WTC11 (cell line): Measurements from ENCODE around the gene RASA1.

Experiments
- CREM ChIP-seq: sonication (generic); formaldehyde crosslinking; IDR thresholded peaks from 2 replicates; pipeline ENCODE4 v1.8.1; 2022; ENCODE audit warnings: mild to moderate bottlenecking, missing genetic modification reagents, moderate library complexity
- NR2C2 ChIP-seq: sonication (generic); formaldehyde crosslinking; IDR thresholded peaks from 2 replicates; pipeline ENCODE4 v1.8.0; 2022; ENCODE audit warnings: mild to moderate bottlenecking, missing genetic modification reagents
- TCF7 ChIP-seq: sonication (generic); formaldehyde crosslinking; IDR thresholded peaks from 2 replicates; pipeline ENCODE4 v1.8.0; 2022; ENCODE audit warnings: mild to moderate bottlenecking, low read depth, missing genetic modification reagents, moderate library complexity
- TF ChIP-seq, protein P1 (sequence below): fragments of 200-600 bp; IDR thresholded peaks from 2 replicates; pipeline ENCODE4 v1.8.0; 2022; ENCODE audit warnings: antibody characterized with exemption
- TF ChIP-seq, protein P2 (sequence below): sonication (generic); formaldehyde crosslinking; IDR thresholded peaks from 2 replicates; pipeline ENCODE4 v1.8.0; 2023; ENCODE audit warnings: mild to moderate bottlenecking, missing genetic modification reagents

DNA sequence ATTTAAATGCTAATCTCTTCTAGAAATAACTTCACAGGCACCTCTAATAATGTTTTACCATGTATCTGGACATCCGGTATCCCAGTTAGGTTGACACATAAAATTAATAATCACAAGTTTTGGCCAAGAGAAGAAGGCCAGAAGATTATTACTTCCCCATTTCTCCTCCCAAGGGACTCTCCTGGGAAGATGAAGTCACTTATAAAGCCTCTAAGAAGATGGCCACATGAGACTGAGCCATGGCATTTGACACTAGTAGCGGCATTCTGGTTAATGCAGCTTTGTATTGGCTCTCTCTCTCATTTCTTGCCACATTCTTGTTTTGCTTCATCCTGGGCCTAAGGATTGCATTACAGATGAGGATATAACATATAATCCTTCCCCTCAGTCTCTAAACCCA lies 34.5 kb upstream of the RASA1 start:
- TF ChIP-seq NR2C2 (CRISPR knock-in tag) = no peak
- TF ChIP-seq, protein P1, sequence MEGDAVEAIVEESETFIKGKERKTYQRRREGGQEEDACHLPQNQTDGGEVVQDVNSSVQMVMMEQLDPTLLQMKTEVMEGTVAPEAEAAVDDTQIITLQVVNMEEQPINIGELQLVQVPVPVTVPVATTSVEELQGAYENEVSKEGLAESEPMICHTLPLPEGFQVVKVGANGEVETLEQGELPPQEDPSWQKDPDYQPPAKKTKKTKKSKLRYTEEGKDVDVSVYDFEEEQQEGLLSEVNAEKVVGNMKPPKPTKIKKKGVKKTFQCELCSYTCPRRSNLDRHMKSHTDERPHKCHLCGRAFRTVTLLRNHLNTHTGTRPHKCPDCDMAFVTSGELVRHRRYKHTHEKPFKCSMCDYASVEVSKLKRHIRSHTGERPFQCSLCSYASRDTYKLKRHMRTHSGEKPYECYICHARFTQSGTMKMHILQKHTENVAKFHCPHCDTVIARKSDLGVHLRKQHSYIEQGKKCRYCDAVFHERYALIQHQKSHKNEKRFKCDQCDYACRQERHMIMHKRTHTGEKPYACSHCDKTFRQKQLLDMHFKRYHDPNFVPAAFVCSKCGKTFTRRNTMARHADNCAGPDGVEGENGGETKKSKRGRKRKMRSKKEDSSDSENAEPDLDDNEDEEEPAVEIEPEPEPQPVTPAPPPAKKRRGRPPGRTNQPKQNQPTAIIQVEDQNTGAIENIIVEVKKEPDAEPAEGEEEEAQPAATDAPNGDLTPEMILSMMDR = no peak
- no peak for TF ChIP-seq CREM (CRISPR knock-in tag)
- TF ChIP-seq, protein P2, sequence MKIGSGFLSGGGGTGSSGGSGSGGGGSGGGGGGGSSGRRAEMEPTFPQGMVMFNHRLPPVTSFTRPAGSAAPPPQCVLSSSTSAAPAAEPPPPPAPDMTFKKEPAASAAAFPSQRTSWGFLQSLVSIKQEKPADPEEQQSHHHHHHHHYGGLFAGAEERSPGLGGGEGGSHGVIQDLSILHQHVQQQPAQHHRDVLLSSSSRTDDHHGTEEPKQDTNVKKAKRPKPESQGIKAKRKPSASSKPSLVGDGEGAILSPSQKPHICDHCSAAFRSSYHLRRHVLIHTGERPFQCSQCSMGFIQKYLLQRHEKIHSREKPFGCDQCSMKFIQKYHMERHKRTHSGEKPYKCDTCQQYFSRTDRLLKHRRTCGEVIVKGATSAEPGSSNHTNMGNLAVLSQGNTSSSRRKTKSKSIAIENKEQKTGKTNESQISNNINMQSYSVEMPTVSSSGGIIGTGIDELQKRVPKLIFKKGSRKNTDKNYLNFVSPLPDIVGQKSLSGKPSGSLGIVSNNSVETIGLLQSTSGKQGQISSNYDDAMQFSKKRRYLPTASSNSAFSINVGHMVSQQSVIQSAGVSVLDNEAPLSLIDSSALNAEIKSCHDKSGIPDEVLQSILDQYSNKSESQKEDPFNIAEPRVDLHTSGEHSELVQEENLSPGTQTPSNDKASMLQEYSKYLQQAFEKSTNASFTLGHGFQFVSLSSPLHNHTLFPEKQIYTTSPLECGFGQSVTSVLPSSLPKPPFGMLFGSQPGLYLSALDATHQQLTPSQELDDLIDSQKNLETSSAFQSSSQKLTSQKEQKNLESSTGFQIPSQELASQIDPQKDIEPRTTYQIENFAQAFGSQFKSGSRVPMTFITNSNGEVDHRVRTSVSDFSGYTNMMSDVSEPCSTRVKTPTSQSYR (CRISPR knock-in tag) = no peak
- no peak for TF ChIP-seq TCF7 (CRISPR knock-in tag)
